Endothelial cell of hepatic sinusoid (primary cell): Measurements from ENCODE around the gene WASF2.
"Not testable (repeated sequence)": the region's sequence is repeated elsewhere in the genome, so short reads cannot be mapped to it uniquely, and the experiment has no call there.

Experiments
- in situ Hi-C: cut with HindIII; loops from 2 replicates; pipeline ENCODE4 v1.10.0; 2017; ENCODE audit warnings: low sequenced_read_pairs

WASF2 gene

GRCh38 chr1:27463916-27464315 is 26.1 kb downstream of the WASF2 start:
- in situ Hi-C loops = not testable (repeated sequence)

- in situ Hi-C loops = not testable (repeated sequence)
These were observed 31.4 kb downstream of the WASF2 start for GRCh38 chr1:27458521-27458920.

DNA sequence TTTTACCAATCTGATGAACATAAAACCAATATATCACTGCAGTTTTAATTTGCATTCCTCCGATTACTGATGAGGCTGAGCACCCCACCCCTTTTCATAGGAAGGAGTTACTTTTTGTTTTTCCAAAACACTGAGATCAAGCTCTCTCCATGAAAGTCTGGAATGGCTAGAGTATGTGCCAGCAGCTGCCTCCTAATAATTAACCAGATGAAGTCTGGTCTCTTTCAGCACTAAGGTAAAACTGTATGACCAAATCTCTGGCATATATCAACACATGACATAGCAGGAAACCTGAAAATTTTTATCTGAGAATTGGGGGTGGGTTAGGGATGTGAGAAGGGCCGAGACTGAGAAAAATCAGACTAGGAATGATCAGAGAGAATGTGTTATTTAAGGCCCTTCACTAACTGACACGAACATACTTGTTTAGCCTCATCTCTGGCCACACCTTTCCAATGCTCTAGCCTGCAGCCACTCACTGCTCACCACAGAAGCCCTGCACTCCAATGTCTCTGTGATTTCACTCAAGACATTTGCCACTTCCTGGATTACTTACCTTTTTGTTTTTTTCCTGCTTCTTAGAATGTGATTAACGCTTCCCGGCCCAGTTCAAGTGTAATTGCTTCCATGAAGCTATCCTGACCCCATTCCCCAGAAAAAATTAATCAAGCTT is 34.7 kb downstream of the WASF2 start:
- in situ Hi-C loops = no loop called here

- in situ Hi-C loops = no loop called here
These were observed 35.4 kb downstream of the WASF2 start for GRCh38 chr1:27454610-27455009.

- in situ Hi-C loops = no loop called here
These were observed 38.6 kb downstream of the WASF2 start for GRCh38 chr1:27451343-27451742.

GRCh38 chr1:27448982-27449381 is 41.0 kb downstream of the WASF2 start:
- in situ Hi-C loops = no loop called here

DNA sequence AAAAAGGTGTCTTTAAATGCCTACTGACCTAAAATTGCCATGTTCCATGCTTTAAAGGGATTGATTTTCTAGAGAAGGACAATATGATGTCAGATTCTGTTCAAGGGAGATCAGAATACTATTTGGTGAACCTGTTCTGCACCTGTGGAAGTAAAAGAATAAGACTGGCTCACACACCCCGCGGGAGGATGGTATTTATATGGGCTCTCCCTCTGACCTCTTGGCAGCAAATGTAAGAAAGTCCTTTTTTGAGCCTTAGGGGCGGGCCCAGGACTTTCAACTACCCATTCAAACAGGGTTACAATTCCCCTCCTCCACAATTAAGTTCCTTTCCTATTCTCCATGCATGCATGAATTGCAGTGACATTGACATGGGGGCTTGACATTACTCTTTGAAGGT is 42.1 kb downstream of the WASF2 start:
- in situ Hi-C loops = no loop called here

- in situ Hi-C loops = no loop called here
These were observed 42.6 kb downstream of the WASF2 start for GRCh38 chr1:27447399-27447798.

- in situ Hi-C loops = no loop called here
These were observed 43.4 kb downstream of the WASF2 start for GRCh38 chr1:27446496-27447020.

DNA sequence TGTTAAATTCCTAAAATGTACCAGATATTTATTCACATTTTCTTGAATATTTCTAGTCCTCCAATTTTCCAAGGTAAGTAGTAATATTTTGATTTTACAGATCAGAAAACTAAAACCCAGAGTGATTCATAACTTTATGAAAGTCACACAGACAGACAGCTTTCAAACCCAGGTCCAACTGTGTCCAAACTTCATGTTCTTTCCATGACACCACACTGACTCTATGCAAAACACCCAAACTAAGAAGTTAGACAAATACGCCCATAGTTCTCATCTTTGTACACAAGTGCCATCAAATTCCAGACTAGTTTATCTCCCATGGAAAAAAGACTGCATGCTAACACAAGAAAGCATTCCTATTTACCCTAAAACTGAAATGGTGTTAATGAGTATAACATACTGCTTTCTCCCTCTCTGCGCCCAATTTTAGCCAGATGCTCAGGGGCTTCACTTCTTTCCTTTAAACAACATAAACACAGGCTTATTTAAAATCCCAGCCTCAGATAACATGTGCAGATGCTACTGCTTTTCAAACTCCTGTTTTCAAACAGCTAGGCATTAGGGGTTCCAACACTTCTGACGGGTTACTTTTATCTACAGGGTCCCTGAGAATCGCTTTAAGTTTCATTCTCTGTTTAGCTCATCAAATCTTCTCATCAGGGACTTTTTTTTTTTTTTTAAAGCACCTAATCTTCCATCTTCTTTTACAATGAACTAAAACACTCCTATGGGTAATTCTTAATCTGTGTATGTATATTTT is 44.6 kb downstream of the WASF2 start:
- in situ Hi-C loops = no loop called here

- in situ Hi-C loops = no loop called here
These were observed 45.3 kb downstream of the WASF2 start for GRCh38 chr1:27444632-27445031.

DNA sequence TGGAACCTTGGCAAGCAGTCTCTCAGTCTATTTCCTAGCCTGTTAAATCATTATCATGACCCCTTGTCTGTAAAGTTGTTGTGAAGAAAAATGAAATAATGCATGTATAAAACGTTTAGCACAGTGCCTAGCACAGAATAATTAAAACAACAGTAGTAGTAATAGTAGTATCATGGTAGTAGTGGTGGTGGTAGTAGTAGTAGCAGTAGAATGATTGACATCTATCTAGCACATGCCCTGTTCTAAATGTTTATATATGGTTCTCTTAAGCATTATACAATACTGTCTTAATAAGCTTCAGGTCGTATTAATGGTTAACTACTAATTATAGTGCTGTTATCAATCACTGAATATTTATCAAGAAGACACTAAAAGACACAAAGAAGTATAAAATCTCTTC is 50.8 kb downstream of the WASF2 start:
- in situ Hi-C loops = no loop called here

DNA sequence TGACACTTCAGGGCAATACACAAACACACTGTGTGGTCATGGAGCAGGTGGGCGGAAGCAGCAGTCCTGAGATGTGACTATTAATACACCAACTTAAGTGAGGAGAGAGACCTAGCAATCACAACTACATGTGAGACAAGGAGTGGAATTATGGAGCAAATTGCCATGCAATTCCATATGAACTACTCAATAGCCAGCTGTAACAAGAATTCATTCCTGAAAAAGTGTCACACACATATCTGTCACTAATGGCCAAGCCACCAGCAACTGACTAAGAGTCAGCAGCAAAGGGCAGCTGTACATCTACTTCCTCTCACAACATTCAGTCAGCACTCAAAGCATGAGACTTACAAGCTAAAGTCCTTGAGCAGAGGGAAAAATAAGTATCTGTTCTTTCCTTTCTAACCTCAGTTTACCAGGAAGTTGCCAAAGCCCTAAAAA is 51.3 kb downstream of the WASF2 start:
- in situ Hi-C loops = no loop called here

DNA sequence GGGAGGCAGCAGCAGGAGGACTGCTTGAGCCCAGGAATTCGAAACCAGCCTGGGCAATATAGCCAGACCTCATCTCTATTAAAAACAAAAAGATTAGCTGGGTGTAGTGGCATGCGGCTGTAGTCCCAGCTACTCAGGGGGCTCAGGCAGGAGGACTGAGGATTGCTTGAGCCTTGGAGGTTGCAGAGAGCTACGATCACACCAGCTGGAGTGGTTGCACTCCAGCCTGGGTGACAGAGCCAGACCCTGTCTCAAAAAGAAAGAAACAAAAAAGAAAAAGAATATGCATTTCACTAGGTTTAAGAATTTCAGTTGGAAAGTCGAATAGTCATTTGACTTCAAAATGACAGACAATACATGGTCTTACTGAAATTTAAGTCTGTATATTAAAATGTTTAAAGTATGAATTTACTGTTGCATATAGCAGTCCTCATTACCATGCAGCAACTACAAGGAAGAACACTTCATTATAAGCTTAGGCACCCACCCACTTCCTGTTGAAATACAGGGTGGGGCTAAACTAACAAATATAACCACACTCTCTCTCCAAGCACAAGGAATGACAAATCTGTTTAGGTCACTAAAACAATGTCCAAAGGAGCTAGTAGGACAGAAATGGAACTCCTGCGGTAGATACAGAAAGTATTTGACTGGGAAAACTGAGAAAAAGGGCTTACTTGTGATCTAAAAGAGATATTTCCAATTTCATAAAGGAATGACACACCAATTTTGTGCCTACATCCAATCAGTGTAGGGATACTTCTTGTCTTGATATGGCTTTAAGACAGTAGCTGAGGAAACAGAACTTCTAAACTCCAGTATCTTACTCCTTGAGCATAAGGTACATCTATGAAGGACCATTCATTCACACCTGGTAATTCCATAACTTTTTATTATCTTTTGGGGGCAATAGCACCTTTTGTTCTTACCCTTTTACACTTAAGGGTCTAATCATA is 53.5 kb downstream of the WASF2 start:
- in situ Hi-C loops = no loop called here

- in situ Hi-C loops = no loop called here
These were observed 54.3 kb downstream of the WASF2 start for GRCh38 chr1:27435566-27436203.

- in situ Hi-C loops = no loop called here
These were observed 56.3 kb downstream of the WASF2 start for GRCh38 chr1:27433706-27434105.

- in situ Hi-C loops = not testable (repeated sequence)
These were observed 57.2 kb downstream of the WASF2 start for GRCh38 chr1:27432725-27433124.

DNA sequence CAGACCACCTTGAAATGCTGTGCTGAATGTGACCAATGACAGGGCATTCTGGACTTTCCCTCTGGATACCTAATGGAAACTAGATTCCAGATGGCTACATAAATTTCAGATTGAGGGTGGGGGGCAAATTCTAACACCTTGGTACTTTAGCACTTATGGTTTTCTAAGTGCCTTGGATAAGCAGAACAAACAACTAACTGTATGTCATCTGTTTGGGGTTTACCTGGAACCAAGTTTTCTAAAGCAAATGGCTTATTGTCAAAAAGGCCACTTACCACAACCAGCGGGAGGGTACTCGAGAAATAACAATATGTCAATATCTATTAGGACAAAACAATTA is 58.4 kb downstream of the WASF2 start:
- in situ Hi-C loops = no loop called here

DNA sequence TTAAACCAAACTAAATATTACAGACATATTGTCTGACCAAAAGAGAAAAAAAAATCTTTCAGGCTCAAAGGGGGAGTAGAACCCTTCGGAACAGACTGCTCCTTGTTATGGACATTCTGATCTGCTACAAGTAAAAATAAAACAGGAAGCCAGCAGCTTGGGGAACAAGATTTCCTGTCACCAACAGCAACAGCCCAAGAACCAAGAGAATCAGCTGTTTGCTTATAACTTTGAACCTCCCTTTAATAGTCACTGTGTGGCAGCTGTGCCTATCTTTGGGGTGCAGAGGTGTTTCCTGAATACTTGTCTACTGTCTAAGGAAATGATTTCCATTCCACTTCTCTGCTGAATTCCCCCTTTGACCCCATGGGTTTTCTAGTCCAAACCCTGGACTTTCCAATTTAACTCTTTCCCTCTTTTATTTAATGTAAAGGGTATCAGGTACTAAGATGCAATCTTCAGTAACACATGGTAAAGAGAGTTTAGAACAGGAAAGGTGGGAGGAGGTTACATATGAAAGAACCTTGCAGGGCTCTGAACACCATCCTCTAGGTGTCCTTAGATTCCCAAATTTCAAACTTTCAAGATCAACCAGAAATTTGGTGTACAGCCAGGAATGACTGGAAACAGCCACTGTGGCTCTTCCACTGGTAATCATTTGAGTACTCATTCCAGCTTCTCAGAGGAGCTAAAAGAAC is 58.9 kb downstream of the WASF2 start:
- in situ Hi-C loops = no loop called here

DNA sequence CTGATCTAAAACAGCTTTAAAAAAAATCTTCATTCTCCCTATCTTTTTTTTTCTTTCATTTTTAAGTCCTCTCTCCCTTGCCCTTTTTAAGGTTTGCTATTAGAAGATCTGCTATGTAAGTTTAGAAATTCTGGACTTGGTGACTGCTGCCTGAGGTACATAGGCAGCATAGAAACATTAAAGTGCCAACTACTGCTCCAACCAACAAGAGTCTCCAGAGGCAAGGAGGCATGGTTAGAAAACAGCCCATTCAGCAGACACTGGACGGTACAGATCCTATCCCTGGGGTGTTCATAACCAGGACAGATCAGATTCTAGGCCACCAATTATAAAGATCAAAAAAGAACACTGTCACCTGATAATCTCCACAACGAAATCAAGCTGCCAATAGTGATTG is 60.9 kb downstream of the WASF2 start:
- in situ Hi-C loops = no loop called here
